Measurements from ENCODE around the gene UNKL. TPM values are rescaled to one million over a fixed set of nuclear protein-coding genes. Genes with fewer than 3 reads are reported as not detected.
A peak's percentile ranks its signal among the peaks of the same experiment; 100 is the strongest.
"Not testable (repeated sequence)": the region's sequence is repeated elsewhere in the genome, so short reads cannot be mapped to it uniquely, and the experiment has no call there.

UNKL gene
- polyA plus RNA-seq, 3 donors, result 16.2 to 30.6 (median 20.0) TPM

- no peak for DNase-seq (ENCODE audit: extremely low read depth in 1 of 11, low read depth in 9 of 11, low spot score in 4 of 11)
Measured at GRCh38 chr16:1335211-1335971, 79.1 kb downstream of the UNKL start.

GRCh38 chr16:1334739-1335138 is 79.8 kb downstream of the UNKL start:
- DNase-seq (ENCODE audit: extremely low read depth in 1 of 11, low read depth in 9 of 11, low spot score in 4 of 11), result no peak

DNA sequence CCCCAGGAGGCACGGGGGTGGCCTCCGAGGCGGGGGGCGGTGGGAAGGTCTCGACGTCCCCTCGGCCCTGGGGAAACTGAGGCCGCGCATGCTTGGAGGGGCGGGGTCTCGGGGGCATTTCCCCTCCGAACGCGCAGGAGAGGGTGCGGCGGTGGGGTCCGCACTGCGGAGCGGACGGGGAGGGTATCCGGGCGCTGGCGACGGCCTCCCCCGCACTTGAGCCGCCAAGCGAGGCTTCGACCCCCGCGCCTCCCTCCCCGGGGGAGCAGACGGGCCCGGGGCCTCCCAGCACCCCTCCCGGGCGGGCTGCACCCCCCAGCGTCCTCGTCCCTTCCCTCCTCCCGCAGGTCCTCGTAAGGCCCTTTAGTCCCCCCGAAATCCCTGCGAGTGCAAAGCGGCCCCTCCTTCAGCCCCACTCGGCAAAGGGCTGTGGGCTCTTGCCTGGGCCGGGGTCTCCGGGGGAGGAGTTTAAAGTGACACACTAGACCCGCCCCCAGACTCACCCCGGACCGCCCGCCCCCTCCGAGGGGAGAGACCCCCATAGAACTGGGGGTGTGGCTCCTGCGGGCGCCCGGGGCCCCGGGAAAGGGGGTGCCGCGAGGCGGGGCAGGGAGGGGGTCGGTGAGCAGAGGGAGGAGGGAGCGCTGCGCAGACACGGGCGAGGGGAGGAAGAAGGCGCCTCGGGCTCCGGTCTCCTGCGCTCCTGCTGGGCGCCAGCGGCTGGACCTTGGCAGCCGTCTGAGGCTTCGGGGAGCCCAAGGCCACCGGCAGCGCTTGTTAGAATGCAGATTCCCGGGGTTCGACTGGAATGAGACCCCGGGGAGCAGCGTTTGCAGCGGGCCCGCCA is 80.4 kb downstream of the UNKL start:
- no peak for DNase-seq (ENCODE audit: extremely low read depth in 1 of 11, low read depth in 9 of 11, low spot score in 4 of 11)

GRCh38 chr16:1333149-1333812 is 81.2 kb downstream of the UNKL start, which contains the start of gene BAIAP3:
Gene BAIAP3, plus strand, starts transcription at chr16:1333645. Its CDS starts 4,905 bp downstream, at chr16:1338550.
- no peak for DNase-seq (ENCODE audit: extremely low read depth in 1 of 11, low read depth in 9 of 11, low spot score in 4 of 11)

DNA sequence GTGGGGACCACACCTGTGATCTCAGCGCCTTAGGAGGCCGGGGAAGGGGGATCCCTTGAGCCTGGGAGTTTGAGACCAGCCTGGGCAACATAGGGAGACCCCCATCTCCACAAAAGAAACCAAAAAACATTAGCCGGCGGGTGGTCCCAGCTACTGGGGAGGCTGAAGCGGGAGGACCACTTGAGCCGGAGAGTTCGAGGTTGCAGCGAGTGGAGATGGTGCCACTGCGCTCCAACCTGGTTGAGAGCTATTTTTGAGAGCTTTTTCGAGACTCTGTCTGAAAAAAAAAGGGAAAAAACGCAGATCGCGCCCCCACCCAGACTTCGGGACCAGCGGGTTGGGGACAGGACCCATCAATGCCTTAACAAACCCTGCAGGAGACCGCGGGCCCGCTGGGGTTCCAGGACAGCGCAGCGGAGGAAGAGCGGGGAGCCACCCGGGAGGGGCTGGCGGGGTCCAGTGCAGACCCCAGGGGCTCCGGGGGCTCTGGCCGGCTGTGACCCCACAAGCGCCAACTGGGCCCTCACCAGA is 81.8 kb downstream of the UNKL start:
- no peak for DNase-seq (ENCODE audit: extremely low read depth in 1 of 11, low read depth in 9 of 11, low spot score in 4 of 11)

DNA sequence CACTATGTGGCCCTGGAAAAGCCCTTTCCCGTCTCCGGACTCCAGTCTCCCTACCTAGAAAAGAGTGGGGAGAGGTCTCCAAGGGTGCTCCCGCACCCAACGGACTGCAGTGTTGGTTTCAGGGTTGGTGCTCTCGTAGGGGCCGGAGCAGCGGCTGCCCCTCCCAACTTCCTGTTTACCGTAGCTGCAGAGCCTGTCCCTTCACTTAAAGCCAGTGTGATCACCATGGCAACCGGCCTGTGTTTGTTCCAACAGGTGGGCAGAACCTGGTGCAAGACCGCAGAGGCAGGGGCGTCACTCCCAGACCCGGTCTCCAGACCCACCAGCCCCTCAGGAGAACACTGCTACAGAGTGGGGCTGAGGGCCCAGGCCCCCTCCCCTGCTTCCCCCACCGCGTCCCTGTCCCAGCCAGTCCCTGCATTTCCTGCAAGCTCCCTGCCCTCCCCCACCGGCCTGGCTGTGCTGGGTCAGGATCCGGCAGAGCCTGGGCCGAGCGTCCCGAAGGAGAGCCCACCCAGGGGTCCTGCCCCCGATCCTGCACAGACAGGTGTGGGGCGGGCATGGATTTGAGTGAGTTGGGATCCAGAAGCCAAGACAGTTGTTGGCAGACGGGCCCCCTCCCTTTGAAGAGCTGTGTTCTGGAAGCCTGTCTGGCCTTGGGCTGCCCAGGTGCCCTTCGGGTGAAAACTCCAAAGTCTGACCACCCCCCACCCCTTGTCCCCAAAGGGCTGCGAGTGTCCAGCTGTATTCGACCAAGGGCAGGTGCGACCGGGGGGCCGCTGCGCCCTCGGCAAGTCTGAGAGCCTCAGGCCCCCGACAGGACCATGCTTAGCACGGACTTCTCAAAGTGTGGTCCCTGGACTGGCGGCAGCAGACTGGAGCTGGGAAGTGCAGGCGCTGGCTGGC is 82.5 kb downstream of the UNKL start:
- peak in 9 of 11 donors; percentile 63 to 90 (median 83) for DNase-seq (ENCODE audit: extremely low read depth in 1 of 11, low read depth in 9 of 11, low spot score in 4 of 11)

- DNase-seq (ENCODE audit: extremely low read depth in 1 of 11, low read depth in 9 of 11, low spot score in 4 of 11), result no peak
Measured at GRCh38 chr16:1330931-1331711, 83.4 kb downstream of the UNKL start.

- no peak for DNase-seq (ENCODE audit: extremely low read depth in 1 of 11, low read depth in 9 of 11, low spot score in 4 of 11)
Measured at GRCh38 chr16:1330260-1330914, 84.1 kb downstream of the UNKL start.

DNA sequence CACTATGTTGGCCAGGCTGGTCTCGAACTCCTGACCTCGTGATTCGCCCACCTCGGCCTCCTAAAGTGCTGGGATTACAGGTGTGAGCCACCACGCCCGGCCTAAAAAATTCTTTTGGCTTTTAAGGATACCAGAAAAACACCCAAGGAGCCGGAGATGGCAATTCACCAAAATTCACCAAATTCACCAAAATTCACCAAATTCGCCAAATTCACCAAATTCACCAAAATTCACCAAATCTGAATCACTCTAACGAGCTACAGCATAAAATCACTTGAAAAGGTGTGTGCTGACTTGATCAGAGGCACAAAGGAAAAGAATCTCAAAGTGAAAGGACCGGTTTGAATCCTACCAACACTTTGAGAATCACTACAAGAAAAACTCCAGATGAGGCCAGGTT is 85.5 kb downstream of the UNKL start:
- DNase-seq (ENCODE audit: extremely low read depth in 1 of 11, low read depth in 9 of 11, low spot score in 4 of 11), result not testable (repeated sequence)

GRCh38 chr16:1328136-1328535 is 86.4 kb downstream of the UNKL start:
- DNase-seq (ENCODE audit: extremely low read depth in 1 of 11, low read depth in 9 of 11, low spot score in 4 of 11), result not testable (repeated sequence)

DNA sequence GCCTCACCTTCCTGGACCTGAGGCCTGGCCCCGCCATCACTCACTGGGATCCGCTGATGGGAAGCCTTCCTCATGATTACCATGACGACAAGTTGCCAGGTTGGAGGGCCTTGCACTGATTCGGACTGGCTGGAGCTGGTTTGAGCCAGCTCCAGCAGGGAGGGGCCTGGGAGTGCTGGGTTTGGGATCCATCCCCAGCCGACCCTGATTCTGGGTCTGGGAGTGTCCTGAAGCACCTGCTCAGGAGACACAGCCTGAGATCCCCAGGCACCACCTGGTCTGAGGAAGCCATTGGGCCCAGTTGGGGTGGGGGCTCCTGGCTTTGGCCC is 86.9 kb downstream of the UNKL start:
- no peak for DNase-seq (ENCODE audit: extremely low read depth in 1 of 11, low read depth in 9 of 11, low spot score in 4 of 11)

DNA sequence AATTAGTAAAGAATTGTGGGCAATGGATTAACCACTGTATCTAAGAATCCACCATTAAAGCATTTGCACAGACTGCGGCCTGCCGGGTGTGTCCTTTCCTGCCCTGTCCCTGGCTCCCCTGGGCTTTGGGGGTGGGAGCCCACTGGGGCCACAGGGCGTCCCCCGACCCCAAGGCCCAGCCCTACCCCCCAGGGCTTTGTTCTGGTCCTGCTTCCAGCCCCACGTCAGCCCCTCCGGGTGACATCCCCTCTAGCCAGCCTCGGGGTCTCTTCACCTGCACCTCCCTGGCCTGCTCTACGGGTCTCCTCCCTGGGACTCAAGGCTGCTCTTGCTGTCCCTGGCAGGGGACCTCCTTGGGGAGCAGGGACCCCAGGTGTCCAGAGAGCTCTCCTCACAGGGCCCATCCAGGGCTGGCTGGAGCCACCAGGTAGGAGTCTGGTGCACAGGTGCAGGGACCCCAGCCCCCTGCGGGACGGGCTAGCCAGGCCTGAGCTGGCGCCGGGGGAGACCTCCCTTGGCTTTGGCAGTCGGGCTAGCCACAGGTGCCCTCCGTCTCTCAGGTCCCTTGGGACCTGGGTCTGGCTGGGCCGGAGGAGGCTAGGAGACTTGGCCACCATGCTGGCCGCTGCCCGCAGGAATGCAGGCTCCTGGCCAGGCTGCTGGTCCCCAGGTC is 87.4 kb downstream of the UNKL start:
- no peak for DNase-seq (ENCODE audit: extremely low read depth in 1 of 11, low read depth in 9 of 11, low spot score in 4 of 11)

DNA sequence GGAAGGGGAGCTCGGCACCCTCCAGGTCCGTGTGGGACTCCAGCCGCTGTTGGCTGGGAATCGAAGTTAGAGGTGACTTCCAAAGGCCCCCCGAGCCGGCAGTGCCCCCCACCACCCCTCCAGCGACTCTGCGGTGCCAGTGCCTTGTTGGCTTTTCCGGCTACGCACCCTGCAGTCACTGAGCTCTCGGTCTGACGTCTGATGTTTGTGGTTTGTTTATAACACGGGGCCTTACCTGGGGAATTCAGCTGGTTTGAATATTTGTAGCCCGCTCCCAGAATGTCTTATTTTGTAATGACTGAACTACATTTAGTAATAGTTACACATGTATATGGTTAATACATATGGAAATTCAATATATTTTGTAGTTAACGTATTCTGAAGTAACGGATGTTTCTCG is 88.1 kb downstream of the UNKL start:
- no peak for DNase-seq (ENCODE audit: extremely low read depth in 1 of 11, low read depth in 9 of 11, low spot score in 4 of 11)

DNA sequence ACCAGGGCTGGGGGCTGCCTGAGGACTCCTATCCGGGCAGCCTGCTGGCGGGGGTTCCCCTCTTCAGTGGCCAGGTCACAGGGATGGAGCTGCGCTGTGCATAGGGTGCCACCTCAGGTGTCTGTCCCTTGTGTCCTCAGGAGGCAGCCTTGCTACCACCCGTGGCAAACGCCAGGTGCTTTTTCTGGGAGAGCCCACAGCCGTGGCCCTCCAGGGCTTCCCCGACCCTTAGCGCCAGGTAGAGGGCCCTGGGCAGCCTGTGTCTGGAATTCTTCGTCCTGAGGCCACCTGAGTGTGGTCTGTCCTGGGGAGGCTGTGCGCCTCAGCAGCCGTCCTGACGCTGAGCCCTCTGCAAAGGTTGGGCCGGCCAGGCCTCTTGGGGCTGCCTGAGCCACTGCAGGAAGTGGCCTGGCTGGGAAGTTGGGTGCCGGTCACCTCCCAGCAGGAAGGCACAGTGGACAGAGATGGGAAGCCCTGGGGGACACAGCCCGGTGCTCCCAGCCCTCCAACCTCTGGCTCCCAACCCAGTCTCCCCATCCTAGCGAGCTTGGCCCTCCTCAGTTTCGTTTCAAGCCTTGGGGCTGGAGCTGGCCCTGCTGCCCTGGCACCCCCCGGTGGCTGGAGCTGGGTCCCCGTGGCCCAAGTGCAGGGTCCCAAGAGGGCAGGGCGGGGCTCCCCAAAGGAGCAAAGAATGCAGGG is 88.7 kb downstream of the UNKL start:
- DNase-seq (ENCODE audit: extremely low read depth in 1 of 11, low read depth in 9 of 11, low spot score in 4 of 11), result no peak

DNA sequence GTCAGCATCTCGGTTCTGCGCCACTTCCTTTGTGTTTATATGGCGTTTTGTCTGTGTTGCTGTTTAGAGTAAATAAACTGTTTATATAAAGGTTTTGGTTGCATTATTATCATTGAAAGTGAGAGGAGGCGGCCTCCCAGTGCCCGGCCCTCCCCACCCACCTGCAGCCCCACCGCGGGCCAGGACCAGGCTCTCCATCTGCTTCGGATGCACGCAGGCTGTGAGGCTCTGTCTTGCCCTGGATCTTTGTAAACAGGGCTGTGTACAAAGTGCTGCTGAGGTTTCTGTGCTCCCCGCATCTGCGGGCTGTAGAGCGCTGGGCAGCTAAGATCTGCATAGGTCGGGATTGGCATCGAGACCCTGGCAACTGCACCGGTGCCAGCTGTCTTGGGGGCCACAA is 89.2 kb downstream of the UNKL start:
- DNase-seq (ENCODE audit: extremely low read depth in 1 of 11, low read depth in 9 of 11, low spot score in 4 of 11), result no peak

DNA sequence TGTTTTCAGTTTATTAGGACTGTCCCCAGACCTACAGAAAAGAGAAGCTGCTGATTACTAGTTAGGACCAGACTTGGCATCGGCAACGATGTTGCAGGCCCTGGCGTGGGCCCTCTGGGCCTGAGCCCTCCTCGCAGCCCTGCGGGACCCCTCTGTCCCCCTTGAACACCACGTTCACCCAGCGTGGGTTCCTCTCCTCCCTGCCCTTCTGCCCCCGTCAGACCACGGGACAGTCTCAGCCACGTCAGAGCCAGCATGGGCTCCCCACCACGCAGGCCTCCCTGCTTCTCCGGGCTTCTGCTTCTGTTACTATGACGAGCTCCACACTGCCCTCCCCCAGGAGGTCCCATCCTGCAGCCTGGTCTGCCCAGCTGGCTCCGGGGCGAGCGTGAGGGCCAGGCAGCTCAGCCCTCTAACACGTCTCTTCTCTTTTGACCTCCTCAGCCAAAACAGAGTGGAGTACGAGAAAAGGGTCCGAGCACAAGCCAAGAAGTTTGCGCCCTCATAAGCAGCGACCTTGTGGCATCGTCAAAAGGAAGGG is 90.1 kb downstream of the UNKL start:
- DNase-seq (ENCODE audit: extremely low read depth in 1 of 11, low read depth in 9 of 11, low spot score in 4 of 11), result no peak

Data from renal cortex interstitium (tissue), 11 donors.